GM23338 (cell line): ENCODE data around the gene MAGEC2. TPM values are rescaled to one million over a fixed set of nuclear protein-coding genes. Genes with fewer than 3 reads are reported as not detected.

ENCODE experiments used
- POLR2AphosphoS5 ChIP-seq: IDR thresholded peaks from 2 replicates; pipeline ENCODE4 v1.6.1; 2016; ENCODE audit warnings: antibody characterized with exemption, low read depth
- ZNF462 ChIP-seq: fragments of 250-450 bp; sonication (Bioruptor Pico); IDR thresholded peaks from 2 replicates; pipeline ENCODE4 v1.5.0; 2020; ENCODE audit warnings: mild to moderate bottlenecking, moderate library complexity
- polyA plus RNA-seq: library from polyadenylated mRNA; unstranded; fragments of >200 nt; fragmentation: Nextera tagmentation; extraction: Ambion mirVana; gene quantifications from 2 replicates; pipeline ENCODE4 v1.2.1, GENCODE V29; 2016
- total RNA-seq: library from RNA; depleted of rRNA; stranded (reverse); fragments of >200 nt; shearing (Covaris generic); gene quantifications from 2 replicates; pipeline ENCODE4 v1.2.3, GENCODE V29; 2014

The MAGEC2 gene
- total and polyA plus RNA-seq, 2 experiments from 2014 or later = not detected

DNA sequence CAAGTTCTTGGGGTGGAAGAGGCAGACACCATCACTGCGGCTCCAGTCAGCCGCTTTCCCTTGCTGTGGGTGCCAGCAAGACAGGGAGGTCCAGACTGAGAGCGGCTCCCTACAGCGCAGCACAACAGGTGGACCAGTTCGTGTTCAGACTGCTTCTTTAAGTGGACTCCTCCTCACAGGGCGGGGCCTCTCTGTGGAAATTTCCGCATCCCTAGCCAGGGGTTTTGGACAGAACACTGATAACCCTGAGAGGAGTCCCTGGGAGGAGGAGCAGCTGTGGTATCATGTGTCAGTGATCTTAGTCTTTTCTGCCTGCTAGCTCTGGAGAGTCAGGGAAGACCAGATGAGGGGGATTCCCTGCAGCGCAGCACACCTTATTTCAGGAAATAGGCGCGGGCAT lies 48.5 kb downstream of the MAGEC2 start (continued):
- TF ChIP-seq ZNF462 = no peak
- TF ChIP-seq POLR2AphosphoS5 = no peak
